Measurements from ENCODE around the gene PACSIN2. TPM values are rescaled to one million over a fixed set of nuclear protein-coding genes. Genes with fewer than 3 reads are reported as not detected.
A peak's percentile ranks its signal among the peaks of the same experiment; 100 is the strongest.

Gene PACSIN2
- total and polyA plus RNA-seq, 10 of the 15 experiments (the other 5 are each of a cell fraction or from before 2014, with no cell fraction given) = 0.93 to 78.7 (median 46.8) TPM

DNA sequence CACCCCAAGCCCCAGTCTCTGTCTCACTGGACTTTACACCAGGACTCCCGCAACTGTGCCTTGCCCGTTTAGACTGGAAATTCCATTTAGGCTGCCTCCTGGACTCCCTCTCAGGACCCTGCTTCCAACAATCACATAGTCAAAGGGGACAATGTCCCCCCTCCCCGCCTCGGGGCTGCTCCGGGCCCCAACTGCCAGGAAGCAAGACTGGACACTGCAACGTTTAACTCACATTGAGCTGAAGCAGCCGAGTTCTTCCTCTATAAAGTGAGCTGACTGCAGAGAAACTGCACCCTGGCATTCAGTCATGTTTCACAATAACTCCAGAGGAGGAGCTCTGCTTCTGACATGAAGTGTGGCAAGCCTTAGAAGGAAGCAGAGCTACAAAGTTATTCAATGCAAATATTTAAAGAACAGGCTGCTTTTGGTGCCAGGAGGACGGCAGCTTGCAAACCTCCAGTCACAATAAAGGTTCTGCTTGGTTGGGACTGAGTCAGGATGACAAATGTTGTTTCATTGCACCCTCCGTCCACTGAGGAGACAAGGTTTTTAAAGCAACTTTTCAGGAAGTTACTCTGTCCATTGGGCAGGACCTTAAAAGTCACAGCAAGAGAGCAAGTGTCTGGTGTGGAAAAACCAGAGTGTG, 19.9 kb downstream of the PACSIN2 start:
- peak overlapping the region; percentile 40; the same call in 1 of the 2 replicates for H3K9ac ChIP-seq (ENCODE audit: control insufficient read depth, insufficient read depth, low read length)
- intact Hi-C loops (cut with micrococcal nuclease; ENCODE audit: unreplicated experiment) (no loop called here), in situ Hi-C loops (cut with MboI) (no loop called here)
- ChIA-PET RAD21 (ENCODE audit: unreplicated experiment) (interaction anchor here (0.7 to 1.0 kb wide), 3 partner anchors 19 to 50 kb away, joined by 3 to 6 read pairs (median 4); partner anchors contain the start of gene PACSIN2), SMC1A (ENCODE audit: uncharacterized antibody, unreplicated experiment) (interaction anchor here (1.0 to 1.8 kb wide), 5 partner anchors 9 to 20 kb away, joined by 3 to 6 read pairs (median 4); partner anchors contain the start of gene PACSIN2), CTCF (interaction anchor here (0.7 to 0.8 kb wide), 2 partner anchors 38 to 65 kb away, joined by 3 to 4 read pairs; no protein-coding TSS in a partner anchor), POLR2A (interaction anchor here (0.7 to 2.0 kb wide), 2 partner anchors 9 to 11 kb away, joined by 3 to 4 read pairs; no protein-coding TSS in a partner anchor)
- no peaks in the 10 kb centered on the region for H3K27me3 ChIP-seq (replicated peaks in 1 of 2; ENCODE audit: control insufficient read depth in 2 of 2, insufficient read depth in 2 of 2, low read length in 1 of 2)
- peak overlapping the region; percentile 66 for H3K27ac ChIP-seq (ENCODE audit: control insufficient read depth, insufficient read depth)
- FAIRE-seq (no peak), DNase-seq (ENCODE audit: low read depth, low spot score) (peak; percentile 46), ATAC-seq (peak; percentile 67)
- peaks cover 61% of the 10 kb centered on the region for H3K4me1 ChIP-seq (ENCODE audit: control insufficient read depth, insufficient read depth, low read length)
- H3K36me3 ChIP-seq (ENCODE audit: control insufficient read depth in 2 of 2, insufficient read depth in 2 of 2, low read length in 1 of 2) = peaks cover 2 to 9% of the 10 kb centered on the region in 2 experiments; a peak in 3 of 4 replicates
- H3K4me3 ChIP-seq = peak overlapping the region; percentile 18; the same call in 1 of the 2 replicates
- no TSS peak for BruUV-seq (replicated peaks)
- H3K4me2 ChIP-seq (ENCODE audit: control insufficient read depth, insufficient read depth) = peak overlapping the region; percentile 68
- peaks cover 93% of the 10 kb centered on the region for H3K79me2 ChIP-seq (ENCODE audit: control insufficient read depth, insufficient read depth, low read length)
- WGBS (ENCODE audit: insufficient coverage, insufficient replicate concordance, low lambda C conversion rate, missing lambda C conversion rate) = 51% methylated on average over 9 of the region's 9 CpGs
- no peaks in the 10 kb centered on the region for H4K20me1 ChIP-seq (ENCODE audit: control insufficient read depth, insufficient read depth)
- H3K9me3 ChIP-seq (replicated peaks; ENCODE audit: control insufficient read depth, insufficient read depth, low read length) = peaks cover 5% of the 10 kb centered on the region
- TF ChIP-seq, protein P1, sequence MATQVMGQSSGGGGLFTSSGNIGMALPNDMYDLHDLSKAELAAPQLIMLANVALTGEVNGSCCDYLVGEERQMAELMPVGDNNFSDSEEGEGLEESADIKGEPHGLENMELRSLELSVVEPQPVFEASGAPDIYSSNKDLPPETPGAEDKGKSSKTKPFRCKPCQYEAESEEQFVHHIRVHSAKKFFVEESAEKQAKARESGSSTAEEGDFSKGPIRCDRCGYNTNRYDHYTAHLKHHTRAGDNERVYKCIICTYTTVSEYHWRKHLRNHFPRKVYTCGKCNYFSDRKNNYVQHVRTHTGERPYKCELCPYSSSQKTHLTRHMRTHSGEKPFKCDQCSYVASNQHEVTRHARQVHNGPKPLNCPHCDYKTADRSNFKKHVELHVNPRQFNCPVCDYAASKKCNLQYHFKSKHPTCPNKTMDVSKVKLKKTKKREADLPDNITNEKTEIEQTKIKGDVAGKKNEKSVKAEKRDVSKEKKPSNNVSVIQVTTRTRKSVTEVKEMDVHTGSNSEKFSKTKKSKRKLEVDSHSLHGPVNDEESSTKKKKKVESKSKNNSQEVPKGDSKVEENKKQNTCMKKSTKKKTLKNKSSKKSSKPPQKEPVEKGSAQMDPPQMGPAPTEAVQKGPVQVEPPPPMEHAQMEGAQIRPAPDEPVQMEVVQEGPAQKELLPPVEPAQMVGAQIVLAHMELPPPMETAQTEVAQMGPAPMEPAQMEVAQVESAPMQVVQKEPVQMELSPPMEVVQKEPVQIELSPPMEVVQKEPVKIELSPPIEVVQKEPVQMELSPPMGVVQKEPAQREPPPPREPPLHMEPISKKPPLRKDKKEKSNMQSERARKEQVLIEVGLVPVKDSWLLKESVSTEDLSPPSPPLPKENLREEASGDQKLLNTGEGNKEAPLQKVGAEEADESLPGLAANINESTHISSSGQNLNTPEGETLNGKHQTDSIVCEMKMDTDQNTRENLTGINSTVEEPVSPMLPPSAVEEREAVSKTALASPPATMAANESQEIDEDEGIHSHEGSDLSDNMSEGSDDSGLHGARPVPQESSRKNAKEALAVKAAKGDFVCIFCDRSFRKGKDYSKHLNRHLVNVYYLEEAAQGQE (IDR thresholded peaks at IDR 0.05; ENCODE audit: low read depth, low read length) = no peak
- TF ChIP-seq TCF12 (IDR thresholded peaks at IDR 0.05; ENCODE audit: low read depth, low read length) (no peak), POU2F2 (IDR thresholded peaks at IDR 0.05; ENCODE audit: borderline replicate concordance, low read depth, low read length) (0 out of 3 replicates have a peak, but pooled peaks have one; percentile 28), FOXK2 (IDR thresholded peaks at IDR 0.05) (no peak), SRF (IDR thresholded peaks at IDR 0.05; ENCODE audit: low read depth in 2 of 2, low read length in 2 of 2) (0 out of 4 replicates have a peak, but pooled peaks of 1 of the 2 experiments have one; percentile 31), SP1 (IDR thresholded peaks at IDR 0.05; ENCODE audit: low read depth, low read length) (no peak), MEF2A (IDR thresholded peaks at IDR 0.05; ENCODE audit: insufficient read depth, low read depth, low read length) (no peak), LARP7 (IDR thresholded peaks at IDR 0.05) (no peak), SMAD5 (IDR thresholded peaks at IDR 0.05; ENCODE audit: low read depth) (no peak), JUND (IDR thresholded peaks at IDR 0.05; ENCODE audit: low read depth, low read length) (no peak)
- TF ChIP-seq, protein P2, sequence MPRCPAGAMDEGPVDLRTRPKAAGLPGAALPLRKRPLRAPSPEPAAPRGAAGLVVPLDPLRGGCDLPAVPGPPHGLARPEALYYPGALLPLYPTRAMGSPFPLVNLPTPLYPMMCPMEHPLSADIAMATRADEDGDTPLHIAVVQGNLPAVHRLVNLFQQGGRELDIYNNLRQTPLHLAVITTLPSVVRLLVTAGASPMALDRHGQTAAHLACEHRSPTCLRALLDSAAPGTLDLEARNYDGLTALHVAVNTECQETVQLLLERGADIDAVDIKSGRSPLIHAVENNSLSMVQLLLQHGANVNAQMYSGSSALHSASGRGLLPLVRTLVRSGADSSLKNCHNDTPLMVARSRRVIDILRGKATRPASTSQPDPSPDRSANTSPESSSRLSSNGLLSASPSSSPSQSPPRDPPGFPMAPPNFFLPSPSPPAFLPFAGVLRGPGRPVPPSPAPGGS (IDR thresholded peaks at IDR 0.05; ENCODE audit: borderline replicate concordance, insufficient read depth, low read depth, low read length, poor library complexity, severe bottlenecking) = peak; percentile 63
- TF ChIP-seq, protein P3, sequence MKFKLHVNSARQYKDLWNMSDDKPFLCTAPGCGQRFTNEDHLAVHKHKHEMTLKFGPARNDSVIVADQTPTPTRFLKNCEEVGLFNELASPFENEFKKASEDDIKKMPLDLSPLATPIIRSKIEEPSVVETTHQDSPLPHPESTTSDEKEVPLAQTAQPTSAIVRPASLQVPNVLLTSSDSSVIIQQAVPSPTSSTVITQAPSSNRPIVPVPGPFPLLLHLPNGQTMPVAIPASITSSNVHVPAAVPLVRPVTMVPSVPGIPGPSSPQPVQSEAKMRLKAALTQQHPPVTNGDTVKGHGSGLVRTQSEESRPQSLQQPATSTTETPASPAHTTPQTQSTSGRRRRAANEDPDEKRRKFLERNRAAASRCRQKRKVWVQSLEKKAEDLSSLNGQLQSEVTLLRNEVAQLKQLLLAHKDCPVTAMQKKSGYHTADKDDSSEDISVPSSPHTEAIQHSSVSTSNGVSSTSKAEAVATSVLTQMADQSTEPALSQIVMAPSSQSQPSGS (IDR thresholded peaks at IDR 0.05; ENCODE audit: low read length) = no peak
- TF ChIP-seq, protein P4, sequence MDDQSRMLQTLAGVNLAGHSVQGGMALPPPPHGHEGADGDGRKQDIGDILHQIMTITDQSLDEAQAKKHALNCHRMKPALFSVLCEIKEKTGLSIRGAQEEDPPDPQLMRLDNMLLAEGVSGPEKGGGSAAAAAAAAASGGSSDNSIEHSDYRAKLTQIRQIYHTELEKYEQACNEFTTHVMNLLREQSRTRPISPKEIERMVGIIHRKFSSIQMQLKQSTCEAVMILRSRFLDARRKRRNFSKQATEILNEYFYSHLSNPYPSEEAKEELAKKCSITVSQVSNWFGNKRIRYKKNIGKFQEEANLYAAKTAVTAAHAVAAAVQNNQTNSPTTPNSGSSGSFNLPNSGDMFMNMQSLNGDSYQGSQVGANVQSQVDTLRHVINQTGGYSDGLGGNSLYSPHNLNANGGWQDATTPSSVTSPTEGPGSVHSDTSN (IDR thresholded peaks at IDR 0.05; ENCODE audit: insufficient replicate concordance, low read depth, low read length) = peak; percentile 61
- no peak overlapping the region for H2AFZ ChIP-seq (ENCODE audit: control insufficient read depth, low read depth, low read length)

All from GM12878 (cell line).